Thyroid gland (tissue), 4 donors: Measurements from ENCODE around the gene ENGASE.

ENCODE experiments used
- POLR2A ChIP-seq, 2 donors: fragments of 450-650 bp; IDR thresholded peaks; one replicate each; pipeline ENCODE4 v1.6.1; 2017; ENCODE audit warnings: antibody characterized with exemption in 2 of 2, mild to moderate bottlenecking in 2 of 2, moderate library complexity in 1 of 2
- TF ChIP-seq, protein P1 (sequence below), 6 experiments: fragments of 200-600 bp in 3 of 6; fragments of 450-650 bp in 3 of 6; sonication (generic) in 3 of 6; IDR thresholded peaks; one replicate each; pipeline ENCODE4 v1.5.1; 2016 to 2019; ENCODE audit warnings: antibody characterized with exemption in 6 of 6, mild to moderate bottlenecking in 2 of 6, inconsistent platforms in 1 of 6, moderate library complexity in 1 of 6

DNA sequence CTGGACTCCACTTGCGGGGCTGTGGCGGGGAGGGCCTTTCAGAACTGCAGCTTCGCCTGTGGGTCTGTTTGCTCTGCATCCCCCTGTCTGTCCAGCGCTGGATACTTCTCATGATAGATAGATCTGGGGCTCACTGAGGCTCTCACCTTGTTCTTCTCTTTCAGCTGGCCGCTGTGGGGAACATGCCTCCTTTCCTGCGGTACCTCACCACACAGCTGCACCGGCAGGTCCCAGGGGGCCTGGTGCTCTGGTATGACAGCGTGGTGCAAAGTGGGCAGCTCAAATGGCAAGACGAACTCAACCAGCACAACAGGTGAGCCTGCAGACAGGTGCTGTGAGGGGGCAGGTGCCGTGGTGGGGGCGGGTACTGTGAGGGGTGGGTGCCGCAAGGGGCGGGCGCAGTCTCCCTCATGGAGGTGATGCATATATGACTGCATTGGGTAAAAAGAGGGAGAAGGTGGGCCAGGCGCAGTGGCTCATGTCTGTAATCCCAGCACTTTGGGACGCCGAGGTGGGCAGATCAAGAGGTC is 6.2 kb downstream of the ENGASE start:
- TF ChIP-seq, protein P1, sequence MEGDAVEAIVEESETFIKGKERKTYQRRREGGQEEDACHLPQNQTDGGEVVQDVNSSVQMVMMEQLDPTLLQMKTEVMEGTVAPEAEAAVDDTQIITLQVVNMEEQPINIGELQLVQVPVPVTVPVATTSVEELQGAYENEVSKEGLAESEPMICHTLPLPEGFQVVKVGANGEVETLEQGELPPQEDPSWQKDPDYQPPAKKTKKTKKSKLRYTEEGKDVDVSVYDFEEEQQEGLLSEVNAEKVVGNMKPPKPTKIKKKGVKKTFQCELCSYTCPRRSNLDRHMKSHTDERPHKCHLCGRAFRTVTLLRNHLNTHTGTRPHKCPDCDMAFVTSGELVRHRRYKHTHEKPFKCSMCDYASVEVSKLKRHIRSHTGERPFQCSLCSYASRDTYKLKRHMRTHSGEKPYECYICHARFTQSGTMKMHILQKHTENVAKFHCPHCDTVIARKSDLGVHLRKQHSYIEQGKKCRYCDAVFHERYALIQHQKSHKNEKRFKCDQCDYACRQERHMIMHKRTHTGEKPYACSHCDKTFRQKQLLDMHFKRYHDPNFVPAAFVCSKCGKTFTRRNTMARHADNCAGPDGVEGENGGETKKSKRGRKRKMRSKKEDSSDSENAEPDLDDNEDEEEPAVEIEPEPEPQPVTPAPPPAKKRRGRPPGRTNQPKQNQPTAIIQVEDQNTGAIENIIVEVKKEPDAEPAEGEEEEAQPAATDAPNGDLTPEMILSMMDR (IDR thresholded peaks at IDR 0.05), result no peak
- TF ChIP-seq POLR2A (IDR thresholded peaks at IDR 0.05), result no peak
